Stimulated activated CD8-positive, alpha-beta memory T cell treated with anti-CD3 and anti-CD28 coated beads, Interleukin-7, amount 100 ng/mL, for 1 hour (primary cell): Measurements from ENCODE around the gene ESR2.
"Not testable (repeated sequence)": the region's sequence is repeated elsewhere in the genome, so short reads cannot be mapped to it uniquely, and the experiment has no call there.

Experiments used
- DNase-seq, 2 donors: peaks; one replicate each; pipeline ENCODE4 v3.0.0-alpha.2; 2020; ENCODE audit warnings: low read depth in 2 of 2

Gene ESR2

DNA sequence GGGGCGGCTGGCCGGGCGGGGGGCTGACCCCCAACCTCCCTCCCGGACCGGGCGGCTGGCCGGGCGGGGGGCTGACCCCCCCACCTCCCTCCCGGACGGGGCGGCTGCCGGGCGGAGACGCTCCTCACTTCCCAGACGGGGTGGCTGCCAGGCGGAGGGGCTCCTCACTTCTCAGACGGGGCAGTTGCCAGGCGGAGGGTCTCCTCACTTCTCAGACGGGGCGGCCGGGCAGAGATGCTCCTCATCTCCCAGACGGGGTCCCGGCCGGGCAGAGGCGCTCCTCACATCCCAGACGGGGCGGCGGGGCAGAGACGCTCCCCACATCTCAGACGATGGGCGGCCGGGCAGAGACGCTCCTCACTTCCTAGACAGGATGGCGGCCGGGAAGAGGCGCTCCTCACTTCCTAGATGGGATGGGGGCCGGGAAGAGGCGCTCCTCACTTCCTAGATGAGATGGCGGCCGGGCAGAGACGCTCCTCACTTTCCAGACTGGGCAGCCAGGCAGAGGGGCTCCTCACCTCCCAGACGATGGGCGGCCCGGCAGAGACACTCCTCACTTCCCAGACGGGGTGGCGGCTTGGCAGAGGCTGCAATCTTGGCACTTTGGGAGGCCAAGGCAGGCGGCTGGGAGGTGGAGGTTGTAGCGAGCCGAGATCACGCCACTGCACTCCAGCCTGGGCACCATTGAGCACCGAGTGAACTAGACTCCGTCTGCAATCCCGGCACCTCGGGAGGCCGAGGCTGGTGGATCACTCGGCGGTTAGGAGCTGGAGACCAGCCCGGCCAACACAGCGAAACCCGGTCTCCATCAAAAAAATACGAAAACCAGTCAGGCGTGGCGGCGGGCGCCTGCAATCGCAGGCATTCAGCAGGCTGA is 256.1 kb downstream of the ESR2 start:
- DNase-seq = not testable (repeated sequence)

GRCh38 chr14:64035143-64035542 is 259.0 kb downstream of the ESR2 start:
- no peak for DNase-seq
